Activated CD4-positive, alpha-beta T cell treated with anti-CD3 and anti-CD28 coated beads, Interleukin-2, amount 50 U/mL, for 16 hours (primary cell): Measurements from ENCODE around the gene WDR6.
"Not testable (repeated sequence)": the region's sequence is repeated elsewhere in the genome, so short reads cannot be mapped to it uniquely, and the experiment has no call there.

Experiments
- DNase-seq: peaks from one replicate; pipeline ENCODE4 v3.0.0-alpha.2; 2020

Gene WDR6

DNA sequence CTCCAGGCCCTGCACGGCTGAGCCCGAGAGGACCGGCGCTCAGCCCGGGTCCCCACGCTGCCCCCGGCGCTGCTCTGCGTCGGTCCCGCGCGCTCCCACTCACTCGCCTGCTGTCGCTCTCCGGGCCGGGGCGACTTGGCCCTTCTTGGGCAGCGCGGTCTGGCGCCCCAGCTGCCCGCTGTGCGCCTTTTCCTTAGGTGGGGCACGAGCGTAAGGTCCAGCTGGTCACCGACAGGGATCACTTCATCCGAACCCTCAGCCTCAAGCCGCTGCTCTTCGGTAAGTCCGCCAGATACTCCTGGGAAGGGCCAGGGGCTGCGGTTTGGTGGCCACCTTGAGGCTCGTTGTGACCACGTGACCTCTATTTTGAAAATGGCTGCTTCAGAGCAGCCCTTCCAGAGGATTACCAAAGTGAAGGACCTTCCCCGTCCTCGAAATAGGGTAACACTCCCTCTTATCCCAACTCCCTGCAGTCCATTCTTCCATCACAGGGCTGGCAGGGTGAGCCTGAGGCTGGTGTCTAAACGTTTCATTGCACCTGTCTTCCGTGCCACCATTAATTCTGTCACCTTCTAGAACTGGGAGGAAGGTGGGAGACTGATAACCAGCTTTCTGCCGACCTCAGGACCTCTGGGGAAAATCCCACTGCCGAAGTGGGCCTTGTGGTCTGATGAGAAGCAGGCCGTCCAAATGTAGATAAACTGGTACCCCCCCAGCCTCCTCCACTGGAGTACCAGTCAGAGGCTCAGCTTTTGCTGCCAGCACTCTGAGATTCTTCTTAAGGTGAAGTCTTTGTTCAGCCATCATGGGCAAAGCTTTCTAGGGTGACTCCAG, 16.3 kb upstream of the WDR6 start:
- peak; percentile 51 for DNase-seq

DNA sequence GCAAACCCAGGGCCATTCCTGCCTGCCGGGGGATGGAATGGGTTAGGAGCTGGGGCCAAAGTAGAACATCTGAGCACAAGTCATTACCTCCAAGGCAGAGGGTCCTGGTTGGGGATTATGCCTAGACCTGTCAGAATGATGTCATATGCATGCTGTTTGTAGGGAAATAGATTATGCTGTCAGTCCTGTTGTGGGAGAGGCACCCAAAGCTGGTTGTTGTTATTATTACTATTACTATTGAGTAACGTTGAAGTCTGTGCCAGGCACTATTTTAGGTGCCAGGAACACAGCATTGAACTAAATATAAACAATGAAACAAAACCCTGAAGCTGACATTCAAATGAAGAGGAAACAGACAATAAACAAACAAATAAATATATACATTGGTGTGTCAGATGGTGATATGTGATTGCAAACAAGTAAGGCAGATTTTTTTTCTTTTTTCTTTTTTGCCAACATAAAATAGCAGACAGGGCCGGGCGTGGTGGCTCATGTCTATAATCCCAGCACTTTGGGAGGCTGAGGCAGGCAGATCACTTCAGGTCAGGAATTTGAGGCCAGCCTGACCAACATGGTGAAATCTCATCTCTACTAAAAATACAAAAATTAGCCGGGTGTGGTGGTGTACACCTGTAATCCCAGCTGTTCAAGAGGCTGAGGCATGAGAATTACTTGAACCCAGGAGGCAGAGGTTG, 15.2 kb upstream of the WDR6 start:
- no peak for DNase-seq

- DNase-seq, result no peak
Measured at GRCh38 chr3:48993834-48994233, 13.4 kb upstream of the WDR6 start.

DNA sequence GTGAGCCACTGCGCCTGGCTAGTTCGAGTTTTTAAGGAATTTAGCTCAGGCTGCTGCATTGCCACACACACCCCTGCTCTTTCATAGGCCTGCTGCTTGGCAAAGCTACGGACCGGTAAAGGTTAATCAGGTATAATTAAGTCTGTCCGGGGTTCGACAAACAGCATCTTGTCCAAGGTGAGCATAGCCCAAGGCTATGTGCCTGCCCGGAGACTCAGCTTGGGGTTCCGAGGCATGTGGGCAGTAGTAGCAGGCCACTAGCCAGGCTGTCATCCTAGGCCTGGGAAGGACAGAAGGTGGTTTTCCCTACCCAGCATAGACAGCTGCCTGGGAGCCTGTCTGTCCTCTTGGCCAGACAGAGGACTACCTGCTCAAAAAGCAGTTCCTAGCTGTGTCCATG, 10.6 kb upstream of the WDR6 start:
- no peak for DNase-seq

- no peak for DNase-seq
Measured at GRCh38 chr3:48997102-48997635, 10.0 kb upstream of the WDR6 start.

GRCh38 chr3:48997714-48998637, 9.2 kb upstream of the WDR6 start:
- no peak for DNase-seq

DNA sequence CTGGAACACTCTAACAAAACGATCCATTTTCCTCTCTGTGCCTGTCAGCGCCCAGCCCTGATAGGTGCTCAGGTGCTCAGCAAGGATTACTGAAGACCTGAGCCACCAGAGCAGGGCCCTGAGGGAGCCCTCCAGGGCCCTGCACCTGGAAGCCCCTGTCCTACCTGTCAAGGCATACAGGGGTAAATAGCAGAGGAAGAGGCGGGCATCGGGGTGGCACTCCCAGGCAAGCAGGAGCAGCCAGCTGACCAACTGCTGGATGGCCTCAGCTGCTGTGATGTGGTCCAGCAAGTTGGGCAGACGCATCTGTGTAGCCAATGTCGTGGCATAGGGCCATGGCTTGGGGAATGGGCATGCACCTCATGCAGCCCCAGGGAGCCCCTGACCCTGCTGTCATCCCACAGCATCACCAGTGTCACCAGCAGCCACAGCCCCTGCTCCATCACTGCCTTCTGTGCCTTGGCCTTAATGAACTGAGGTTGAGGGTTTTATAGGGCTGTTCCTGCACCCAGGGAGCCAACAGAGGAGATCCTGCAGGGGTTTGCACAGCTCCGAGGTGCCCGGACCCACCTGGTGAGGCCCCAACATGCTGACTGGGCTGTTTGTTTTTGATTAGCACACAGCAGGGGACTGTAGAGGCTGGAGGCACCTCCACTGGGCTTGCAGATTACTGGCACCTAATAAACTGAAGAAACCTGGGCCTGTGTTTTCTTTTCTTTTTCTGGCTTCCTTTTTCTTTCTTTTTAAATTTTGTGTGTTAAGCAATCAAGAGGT, 7.9 kb upstream of the WDR6 start:
- DNase-seq, result no peak

GRCh38 chr3:49001155-49001554, 6.0 kb upstream of the WDR6 start:
- DNase-seq, result no peak

DNA sequence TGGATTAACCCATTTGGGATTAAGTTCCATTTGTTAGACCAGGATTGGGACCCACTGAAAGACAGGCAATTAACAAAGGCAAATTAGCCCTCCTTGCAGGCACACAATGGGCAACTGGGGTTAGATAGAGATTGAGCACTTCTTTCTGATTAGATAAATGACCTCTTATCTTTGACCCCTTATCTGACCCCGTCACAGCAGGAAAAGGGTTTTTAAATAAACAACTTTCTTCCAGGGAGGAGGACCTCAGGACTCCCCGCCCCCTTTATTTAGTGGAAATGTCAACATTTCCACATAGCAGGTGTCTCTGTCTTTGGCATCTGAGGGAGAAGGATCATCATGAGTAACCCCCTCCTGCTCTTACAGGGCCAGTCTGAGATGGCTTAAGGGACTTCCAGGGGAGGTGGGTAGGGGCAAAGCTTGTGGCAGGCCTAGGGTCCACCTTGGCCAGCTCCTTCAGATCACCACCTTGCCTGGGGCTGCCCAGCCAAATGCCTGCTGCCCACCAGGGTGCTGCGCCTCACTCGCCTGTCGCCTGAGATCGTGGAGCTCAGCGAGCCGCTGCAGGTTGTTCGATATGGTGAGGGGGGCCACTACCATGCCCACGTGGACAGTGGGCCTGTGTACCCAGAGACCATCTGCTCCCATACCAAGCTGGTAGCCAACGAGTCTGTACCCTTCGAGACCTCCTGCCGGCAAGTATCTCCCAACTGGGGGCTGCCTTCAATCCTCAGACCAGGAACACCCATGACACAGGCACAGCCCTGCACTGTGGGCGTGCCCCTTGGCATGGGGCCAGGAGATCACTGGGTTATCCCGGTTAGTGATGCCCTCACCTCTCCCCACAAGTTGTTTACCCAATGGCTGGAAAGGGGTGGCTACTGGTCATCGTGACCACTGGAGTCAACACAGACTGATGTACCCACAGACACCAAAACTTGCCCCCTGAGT, 2.6 kb upstream of the WDR6 start:
- no peak for DNase-seq

- no peak for DNase-seq
Measured at GRCh38 chr3:49005303-49005680, 1.9 kb upstream of the WDR6 start.

GRCh38 chr3:49005998-49006397, 1.2 kb upstream of the WDR6 start:
- DNase-seq, result no peak

DNA sequence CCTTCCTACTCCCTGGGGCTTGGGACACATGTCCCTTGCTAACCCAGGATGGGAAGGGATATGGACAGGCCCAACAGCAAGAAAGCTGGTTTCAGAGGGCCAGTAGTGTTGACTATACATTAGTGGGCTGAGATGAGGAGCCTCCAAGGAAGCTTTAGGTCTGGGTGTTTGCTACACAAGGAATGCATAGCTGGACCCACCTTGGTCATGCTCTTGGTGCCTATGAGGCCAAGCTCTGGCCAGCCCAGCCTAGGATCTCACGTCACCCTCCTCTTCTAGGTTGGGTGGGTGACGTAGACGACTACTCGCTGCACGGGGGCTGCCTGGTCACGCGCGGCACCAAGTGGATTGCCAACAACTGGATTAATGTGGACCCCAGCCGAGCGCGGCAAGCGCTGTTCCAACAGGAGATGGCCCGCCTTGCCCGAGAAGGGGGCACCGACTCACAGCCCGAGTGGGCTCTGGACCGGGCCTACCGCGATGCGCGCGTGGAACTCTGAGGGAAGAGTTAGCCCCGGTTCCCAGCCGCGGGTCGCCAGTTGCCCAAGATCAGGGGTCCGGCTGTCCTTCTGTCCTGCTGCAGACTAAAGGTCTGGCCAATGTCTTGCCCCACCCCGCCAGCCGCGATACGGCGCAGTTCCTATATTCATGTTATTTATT, 653 bp upstream of the WDR6 start:
- DNase-seq, result no peak

GRCh38 chr3:49007771-49008528, 759 bp downstream of the WDR6 start:
- DNase-seq, result peak; percentile 94

DNA sequence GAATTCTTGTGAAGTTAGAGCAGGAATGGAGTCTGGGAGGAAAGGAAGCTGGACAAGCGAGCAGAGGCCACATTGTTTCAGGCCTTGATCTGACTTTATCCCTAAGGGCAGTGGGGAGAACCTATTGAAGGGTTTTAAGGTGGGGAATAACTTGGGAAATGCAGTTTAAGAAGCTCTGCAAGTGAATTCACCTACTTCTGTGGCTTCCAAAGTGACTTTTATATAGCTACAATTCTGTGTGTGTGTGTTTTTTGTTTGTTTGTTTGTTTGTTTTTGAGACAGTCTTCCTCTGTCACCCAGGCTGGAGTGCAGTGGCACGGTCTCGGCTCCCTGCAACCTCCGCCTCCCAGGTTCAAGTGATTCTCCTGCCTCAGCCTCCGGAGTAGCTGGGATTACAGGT, 1.4 kb downstream of the WDR6 start:
- not testable (repeated sequence) for DNase-seq

DNA sequence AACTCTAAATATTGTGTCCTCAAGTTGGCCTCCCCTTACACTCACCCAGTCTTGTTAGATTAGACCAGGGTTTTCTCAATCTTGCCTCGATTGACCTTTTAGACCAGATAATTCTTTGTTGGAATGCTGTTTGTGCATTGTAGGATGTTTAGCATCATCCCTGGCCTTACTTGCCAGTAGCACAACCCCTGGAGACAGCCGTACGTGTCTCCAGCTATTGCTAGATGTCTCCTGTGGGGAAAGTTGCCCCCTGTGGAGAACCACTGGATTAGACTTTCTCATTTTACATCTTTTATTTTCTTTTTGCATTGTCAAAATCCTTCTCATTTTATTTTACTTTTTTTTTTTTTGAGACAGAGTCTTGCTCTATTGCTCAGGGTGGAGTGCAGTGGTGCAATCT, 2.2 kb downstream of the WDR6 start:
- DNase-seq, result no peak

DNA sequence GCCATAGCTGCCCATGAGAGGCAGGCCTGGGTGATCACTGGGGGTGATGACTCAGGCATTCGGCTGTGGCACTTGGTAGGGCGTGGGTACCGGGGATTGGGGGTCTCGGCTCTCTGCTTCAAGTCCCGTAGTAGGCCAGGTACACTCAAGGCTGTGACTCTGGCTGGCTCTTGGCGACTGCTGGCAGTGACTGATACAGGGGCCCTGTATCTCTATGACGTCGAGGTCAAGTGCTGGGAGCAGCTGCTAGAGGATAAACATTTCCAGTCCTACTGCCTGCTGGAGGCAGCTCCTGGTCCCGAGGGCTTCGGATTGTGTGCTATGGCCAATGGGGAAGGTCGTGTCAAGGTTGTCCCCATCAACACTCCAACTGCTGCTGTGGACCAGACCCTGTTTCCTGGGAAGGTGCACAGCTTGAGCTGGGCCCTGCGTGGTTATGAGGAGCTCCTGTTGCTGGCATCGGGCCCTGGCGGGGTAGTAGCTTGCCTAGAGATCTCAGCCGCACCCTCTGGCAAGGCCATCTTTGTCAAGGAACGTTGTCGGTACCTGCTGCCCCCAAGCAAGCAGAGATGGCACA, 5.3 kb downstream of the WDR6 start:
- no peak for DNase-seq

DNA sequence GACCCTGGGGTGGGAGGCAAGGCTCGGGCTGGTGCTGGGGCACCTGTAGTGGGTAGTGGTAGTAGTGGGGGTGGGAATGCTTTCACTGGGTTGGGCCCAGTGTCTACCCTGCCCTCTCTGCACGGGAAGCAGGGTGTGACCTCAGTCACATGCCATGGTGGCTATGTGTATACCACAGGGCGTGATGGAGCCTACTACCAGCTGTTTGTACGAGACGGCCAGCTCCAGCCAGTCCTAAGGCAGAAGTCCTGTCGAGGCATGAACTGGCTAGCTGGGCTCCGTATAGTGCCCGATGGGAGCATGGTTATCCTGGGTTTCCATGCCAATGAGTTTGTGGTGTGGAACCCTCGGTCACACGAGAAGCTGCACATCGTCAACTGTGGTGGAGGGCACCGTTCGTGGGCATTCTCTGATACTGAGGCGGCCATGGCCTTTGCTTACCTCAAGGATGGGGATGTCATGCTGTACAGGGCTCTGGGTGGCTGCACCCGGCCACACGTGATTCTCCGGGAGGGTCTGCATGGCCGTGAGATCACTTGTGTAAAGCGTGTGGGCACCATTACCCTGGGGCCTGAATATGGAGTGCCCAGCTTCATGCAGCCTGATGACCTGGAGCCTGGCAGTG, 6.0 kb downstream of the WDR6 start:
- no peak for DNase-seq

DNA sequence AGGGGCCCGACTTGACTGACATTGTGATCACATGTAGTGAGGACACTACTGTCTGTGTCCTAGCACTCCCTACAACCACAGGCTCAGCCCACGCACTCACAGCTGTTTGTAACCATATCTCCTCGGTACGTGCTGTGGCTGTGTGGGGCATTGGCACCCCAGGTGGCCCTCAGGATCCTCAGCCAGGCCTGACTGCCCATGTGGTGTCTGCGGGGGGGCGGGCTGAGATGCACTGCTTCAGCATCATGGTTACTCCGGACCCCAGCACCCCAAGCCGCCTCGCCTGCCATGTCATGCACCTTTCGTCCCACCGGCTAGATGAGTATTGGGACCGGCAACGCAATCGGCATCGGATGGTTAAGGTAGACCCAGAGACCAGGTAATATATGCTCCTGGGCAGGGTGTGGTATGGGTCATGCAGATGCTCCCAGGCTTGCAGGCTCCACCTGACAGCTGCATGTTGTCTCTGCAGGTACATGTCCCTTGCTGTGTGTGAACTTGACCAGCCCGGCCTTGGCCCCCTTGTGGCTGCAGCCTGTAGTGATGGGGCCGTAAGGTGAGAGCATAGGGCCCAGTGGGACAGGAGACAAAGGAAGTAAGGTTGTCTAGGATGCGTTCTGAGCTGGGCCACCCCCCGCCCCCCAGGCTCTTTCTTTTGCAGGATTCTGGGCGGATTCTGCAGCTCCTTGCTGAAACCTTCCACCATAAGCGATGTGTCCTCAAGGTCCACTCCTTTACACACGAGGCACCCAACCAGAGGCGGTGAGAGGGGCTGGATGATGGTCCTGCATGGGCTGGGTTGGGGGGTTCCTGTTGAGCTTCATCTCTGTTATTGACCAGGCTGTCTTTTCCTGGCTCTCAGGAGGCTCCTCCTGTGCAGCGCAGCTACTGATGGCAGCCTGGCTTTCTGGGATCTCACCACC, 6.8 kb downstream of the WDR6 start:
- DNase-seq, result peak; percentile 56
